HFFc6 (cell line): ENCODE data around the gene NUDT3. TPM values are rescaled to one million over a fixed set of nuclear protein-coding genes. Genes with fewer than 3 reads are reported as not detected.

ENCODE experiments used
- DNase-seq: peaks from one replicate; pipeline ENCODE4 v3.0.0-alpha.2; 2018
- H3K27ac Mint-ChIP-seq: 2 replicates; pipeline ENCODE4 v1.8.0; 2020; ENCODE audit warnings: mild to moderate bottlenecking, mixed read lengths
- H3K27me3 Mint-ChIP-seq: 2 replicates; pipeline ENCODE4 v1.8.0; 2021; ENCODE audit warnings: mild to moderate bottlenecking, moderate library complexity, mixed read lengths; ENCODE audit not compliant: insufficient read depth
- H3K36me3 Mint-ChIP-seq: 2 replicates; pipeline ENCODE4 v1.8.0; 2021; ENCODE audit warnings: low read depth, mixed read lengths
- H3K4me1 Mint-ChIP-seq: 2 replicates; pipeline ENCODE4 v1.8.0; 2020; ENCODE audit warnings: low read depth, mixed read lengths
- H3K4me3 Mint-ChIP-seq: 2 replicates; pipeline ENCODE4 v1.8.0; 2020; ENCODE audit warnings: mild to moderate bottlenecking, moderate library complexity, mixed read lengths
- H3K9me3 Mint-ChIP-seq: 2 replicates; pipeline ENCODE4 v1.8.0; 2020; ENCODE audit warnings: mild to moderate bottlenecking, mixed read lengths
- CTCF ChIP-seq: fragments of 200-600 bp; sonication (generic); IDR thresholded peaks from 2 replicates; pipeline ENCODE4 v1.5.0; 2021; ENCODE audit warnings: antibody characterized with exemption, mild to moderate bottlenecking
- total RNA-seq, 6 experiments: library from RNA; stranded (reverse); fragmentation: NEBNext Ultra II Directional; extraction: Animal tissue kit (Norgen Biotek cat#: 25700); gene quantifications; 2 replicates in 1 of 6; 3 replicates in 5 of 6; pipeline ENCODE4 v1.2.3, GENCODE V29; 2021

Gene NUDT3
- total RNA-seq, 6 experiments from 2014 or later, result 11.3 to 18.9 (median 16.6) TPM

GRCh38 chr6:34295721-34296120 is 96.7 kb downstream of the NUDT3 start:
- Mint-ChIP-seq H3K9me3 (no peaks in the 10 kb centered on the region), H3K36me3 (peaks cover 19% of the 10 kb centered on the region), H3K27ac (no peak overlapping the region), H3K4me3 (no peak overlapping the region), H3K27me3 (no peaks in the 10 kb centered on the region; the same call in 1 of the 2 replicates), H3K4me1 (no peaks in the 10 kb centered on the region)
- DNase-seq, result no peak
- TF ChIP-seq CTCF, result no peak

- Mint-ChIP-seq H3K4me1 (no peaks in the 10 kb centered on the region), H3K4me3 (no peak overlapping the region), H3K9me3 (no peaks in the 10 kb centered on the region), H3K27ac (no peak overlapping the region), H3K36me3 (peaks cover 19% of the 10 kb centered on the region), H3K27me3 (no peaks in the 10 kb centered on the region; the same call in 1 of the 2 replicates)
- no peak for DNase-seq
- no peak for TF ChIP-seq CTCF
Measured at GRCh38 chr6:34292954-34293353, 99.5 kb downstream of the NUDT3 start.

- no peak for DNase-seq
- H3K4me1 Mint-ChIP-seq, result peaks cover 11% of the 10 kb centered on the region
- no peaks in the 10 kb centered on the region for H3K9me3 Mint-ChIP-seq
- no peak for TF ChIP-seq CTCF
- H3K27me3 Mint-ChIP-seq, result no peaks in the 10 kb centered on the region; the same call in 1 of the 2 replicates
- H3K4me3 Mint-ChIP-seq, result no peak overlapping the region
- H3K36me3 Mint-ChIP-seq, result peaks cover 31% of the 10 kb centered on the region
- no peak overlapping the region for H3K27ac Mint-ChIP-seq
Measured at GRCh38 chr6:34289137-34289536, 103.3 kb downstream of the NUDT3 start.

- no peak for DNase-seq
- no peak overlapping the region for H3K4me3 Mint-ChIP-seq
- peaks cover 11% of the 10 kb centered on the region for H3K4me1 Mint-ChIP-seq
- H3K27ac Mint-ChIP-seq, result no peak overlapping the region
- no peak for TF ChIP-seq CTCF
- H3K9me3 Mint-ChIP-seq, result no peaks in the 10 kb centered on the region
- peaks cover 31% of the 10 kb centered on the region for H3K36me3 Mint-ChIP-seq
- H3K27me3 Mint-ChIP-seq, result no peaks in the 10 kb centered on the region; the same call in 1 of the 2 replicates
Measured at GRCh38 chr6:34288581-34288980, 103.9 kb downstream of the NUDT3 start.

- Mint-ChIP-seq H3K4me3 (no peak overlapping the region), H3K27ac (no peak overlapping the region)
- no peak for TF ChIP-seq CTCF
Measured at GRCh38 chr6:34285448-34286164, 106.9 kb downstream of the NUDT3 start.

More at GRCh38 chr6:34285448-34286164, 106.9 kb downstream of the NUDT3 start:
- no peak for DNase-seq
- H3K4me1 Mint-ChIP-seq, result peaks cover 11% of the 10 kb centered on the region
- H3K9me3 Mint-ChIP-seq, result no peaks in the 10 kb centered on the region
- no peaks in the 10 kb centered on the region; the same call in 1 of the 2 replicates for H3K27me3 Mint-ChIP-seq
- peaks cover 22% of the 10 kb centered on the region for H3K36me3 Mint-ChIP-seq
